GM18520 (cell line): Measurements from ENCODE around the gene HTR2A.

Experiments used
- ATAC-seq: cut with Tn5 transposase; IDR thresholded peaks from one replicate; pipeline ENCODE4 v1.9.1; 2021; ENCODE audit not compliant: unreplicated experiment

The HTR2A gene

GRCh38 chr13:46896341-46897137, at the start of gene HTR2A:
HTR2A (minus strand) TSS chr13:46897053; CDS start chr13:46895906, 1,147 bp downstream.
- no peak for ATAC-seq

GRCh38 chr13:46936525-46936924, 39.7 kb upstream of the HTR2A start:
- no peak for ATAC-seq

- no peak for ATAC-seq
Observed at GRCh38 chr13:46934749-46935148, 37.9 kb upstream of the HTR2A start.

DNA sequence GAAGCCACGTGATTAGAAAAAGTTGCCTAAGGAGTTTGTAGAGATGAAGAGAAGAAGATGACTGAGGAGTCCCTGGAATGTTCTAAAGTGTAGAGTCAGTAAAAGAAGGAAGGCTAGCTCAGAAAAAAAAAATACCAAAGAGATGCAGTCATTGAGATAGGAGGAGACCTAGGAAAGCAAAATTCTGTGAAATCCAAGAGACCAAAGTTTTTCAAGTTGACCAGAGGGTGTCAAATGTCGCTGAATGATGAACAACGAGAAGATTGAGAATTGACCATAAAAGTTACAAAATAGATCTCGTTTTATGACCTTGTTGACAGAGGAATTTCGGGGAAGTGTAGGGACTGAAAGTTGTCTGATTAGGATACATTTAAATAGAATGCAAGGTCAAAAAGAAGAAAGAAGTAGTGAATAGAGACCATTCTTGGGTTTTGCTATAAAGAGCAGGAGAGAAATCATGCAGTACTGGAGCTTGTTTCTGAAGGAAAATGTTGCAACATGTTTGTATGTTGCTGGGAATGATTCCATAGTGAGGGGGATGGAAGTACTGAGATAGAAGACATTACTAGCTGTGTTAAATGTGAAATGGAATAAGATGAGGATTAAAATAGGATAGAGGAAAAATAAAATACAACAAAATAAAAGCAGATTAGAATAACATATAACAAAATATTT, 30.2 kb upstream of the HTR2A start:
- ATAC-seq = no peak

- ATAC-seq = no peak
Observed at GRCh38 chr13:46925486-46925885, 28.6 kb upstream of the HTR2A start.

DNA sequence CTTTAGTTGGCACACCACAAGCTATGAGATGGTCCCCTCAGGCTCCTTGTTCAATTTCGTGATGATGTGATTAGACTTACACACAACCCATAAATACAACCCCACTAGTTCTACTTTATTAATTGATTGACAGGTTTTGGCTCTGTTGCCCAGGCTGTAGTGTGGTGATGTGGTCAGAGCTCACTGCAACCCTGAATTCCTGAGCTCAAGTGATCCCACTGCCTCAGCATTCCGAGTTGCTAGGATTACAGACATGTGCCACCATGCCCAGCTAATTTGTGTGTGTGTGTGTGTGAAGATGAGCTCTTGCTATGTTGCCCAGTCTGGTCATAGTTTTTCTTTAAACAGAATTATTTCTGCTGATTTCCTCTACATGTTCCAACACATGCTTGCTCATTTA, 17.5 kb upstream of the HTR2A start:
- ATAC-seq = no peak

DNA sequence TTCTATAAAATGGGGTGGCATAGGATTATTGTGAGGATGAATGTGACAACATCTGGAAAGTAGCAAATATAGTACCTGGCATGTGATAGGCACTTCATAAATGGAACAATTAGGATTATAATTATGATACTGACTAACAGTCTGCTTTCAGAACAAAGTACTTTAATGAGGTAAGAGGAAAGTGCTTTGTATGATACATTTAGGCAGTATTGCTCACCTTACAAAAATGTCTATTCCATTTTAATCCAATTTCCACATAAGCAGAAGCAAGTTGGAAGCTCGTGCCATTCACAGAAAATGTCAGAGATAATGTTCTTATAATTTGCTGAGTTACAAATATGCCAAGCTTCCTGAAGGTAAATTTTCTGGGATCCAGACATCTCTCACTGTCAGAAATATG, 16.9 kb upstream of the HTR2A start:
- no peak for ATAC-seq

DNA sequence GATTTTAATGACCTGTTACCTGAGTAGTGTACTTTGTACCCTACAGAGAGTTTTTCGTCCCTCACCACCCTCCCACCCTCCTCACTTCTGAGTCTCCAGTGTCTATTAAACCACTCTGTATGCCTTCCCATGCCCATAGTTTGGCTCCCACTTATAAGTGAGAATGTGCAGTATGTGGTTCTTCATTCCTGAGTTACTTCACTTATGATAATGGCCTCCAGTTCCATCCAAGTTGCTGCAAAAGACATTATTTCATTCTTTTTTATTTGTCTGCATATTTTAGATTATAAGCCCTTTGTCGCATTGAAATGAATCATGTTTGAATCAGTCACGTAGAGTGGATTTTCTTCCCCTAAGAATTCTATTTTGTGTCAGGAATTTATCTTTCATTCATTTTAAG, 12.2 kb upstream of the HTR2A start:
- no peak for ATAC-seq

DNA sequence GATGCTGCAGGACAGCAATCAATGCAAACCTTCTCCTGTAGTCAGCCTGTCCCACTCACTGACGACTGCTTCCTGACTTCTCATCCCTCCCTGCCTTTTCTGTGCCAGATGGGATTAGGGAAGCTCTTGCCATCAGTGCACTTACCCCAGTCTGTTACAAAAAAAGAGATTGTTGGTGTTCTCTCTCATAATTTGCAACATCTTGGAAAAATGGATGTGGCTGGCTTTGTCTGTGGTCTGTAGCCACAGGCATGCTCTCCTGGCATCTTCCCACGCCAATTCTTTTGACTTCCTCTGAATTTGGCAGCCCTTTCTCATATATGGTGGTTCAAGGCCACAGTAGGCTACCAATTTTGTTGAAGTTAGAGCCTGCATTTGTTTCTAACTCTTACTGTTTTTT, 11.6 kb upstream of the HTR2A start:
- ATAC-seq = no peak

- ATAC-seq = no peak
Observed at GRCh38 chr13:46906405-46906804, 9.6 kb upstream of the HTR2A start.

DNA sequence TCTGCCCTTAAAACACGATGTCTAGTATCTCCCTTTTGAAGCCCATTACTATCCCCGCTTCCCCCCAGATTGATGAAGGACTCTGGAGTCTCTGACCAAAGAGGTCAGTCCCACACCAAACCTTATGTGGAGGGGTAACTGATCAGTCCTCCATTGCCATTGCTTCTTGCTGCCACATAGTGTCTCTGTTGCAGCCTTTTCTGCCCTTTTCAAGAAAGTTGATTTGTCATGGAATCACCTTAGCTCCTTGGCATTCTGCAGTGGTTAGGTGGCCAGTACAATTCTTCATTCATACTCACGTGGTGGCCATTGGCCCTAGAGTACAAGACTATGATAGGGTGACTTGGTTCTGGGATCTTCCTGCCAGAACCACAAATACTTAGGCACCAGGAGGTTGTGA, 8.4 kb upstream of the HTR2A start:
- no peak for ATAC-seq

DNA sequence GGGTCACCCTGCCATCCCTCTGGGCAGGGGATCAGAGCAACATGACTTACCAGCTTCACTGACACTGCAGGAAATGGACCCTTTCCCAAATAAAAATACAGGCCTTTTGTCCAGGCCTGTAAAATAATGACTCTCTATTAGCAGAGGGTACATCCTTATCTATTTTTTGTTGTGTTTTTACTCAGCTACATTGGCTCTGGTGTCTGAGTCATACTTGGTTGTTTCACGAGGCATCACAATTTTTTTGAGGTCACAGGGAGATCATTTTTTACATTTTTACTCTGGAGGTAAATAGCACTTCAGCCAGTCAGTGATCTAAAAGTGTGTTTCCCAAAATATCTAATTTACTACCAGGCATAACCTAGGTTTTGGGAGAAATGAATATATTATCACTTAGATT, 6.9 kb upstream of the HTR2A start:
- peak; percentile 43 for ATAC-seq

GRCh38 chr13:46901721-46902120, 4.9 kb upstream of the HTR2A start:
- ATAC-seq = no peak

DNA sequence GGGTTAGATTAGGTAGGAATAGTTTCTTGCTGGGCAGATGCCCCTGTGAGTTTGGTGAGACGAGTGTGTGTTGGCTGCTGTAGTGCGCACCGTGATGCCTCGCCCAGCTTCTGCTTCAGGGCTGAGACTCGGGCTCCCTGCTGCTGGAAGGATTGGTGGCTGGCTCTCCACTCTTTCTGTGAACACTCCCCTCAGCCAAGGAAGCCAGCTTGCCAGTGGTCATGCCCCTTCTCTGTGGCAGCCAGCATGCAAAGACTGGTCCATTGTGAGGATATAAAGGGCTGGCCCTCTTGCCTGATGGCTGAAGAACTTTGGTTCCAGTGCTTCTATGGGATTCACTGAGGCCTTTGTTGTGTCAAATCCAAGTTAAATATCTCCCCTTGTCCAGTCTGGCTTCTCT, 2.9 kb upstream of the HTR2A start:
- ATAC-seq = no peak

GRCh38 chr13:46895381-46895780, 1.5 kb downstream of the HTR2A start:
- no peak for ATAC-seq

GRCh38 chr13:46894568-46894967, 2.3 kb downstream of the HTR2A start:
- ATAC-seq = peak; percentile 14

GRCh38 chr13:46893798-46894560, 2.9 kb downstream of the HTR2A start:
- peak; percentile 55 for ATAC-seq

DNA sequence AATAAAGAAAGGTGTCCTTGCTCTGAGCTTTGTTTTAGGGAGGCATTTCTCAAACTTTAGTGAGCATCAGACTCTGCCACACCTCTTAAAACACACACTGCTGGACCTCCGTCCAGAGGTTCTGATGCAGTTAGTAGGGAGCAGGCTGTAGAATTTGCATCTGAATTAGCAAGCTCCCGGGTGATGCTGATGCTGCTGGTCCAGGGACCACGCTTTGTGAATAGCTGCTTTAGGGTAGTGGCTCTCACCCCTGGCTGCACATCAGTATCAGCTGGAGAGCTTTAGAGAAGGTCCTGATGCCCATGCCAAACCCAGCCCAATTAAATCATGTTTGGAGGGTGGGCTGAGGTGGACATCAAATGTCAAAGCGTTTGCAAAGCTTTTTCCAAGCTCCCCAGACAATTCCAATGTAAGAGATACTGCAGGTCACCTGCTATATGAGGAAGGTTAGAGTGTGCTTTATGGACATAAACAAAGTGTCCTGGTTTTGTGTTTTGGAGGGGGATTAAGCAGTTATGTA, 3.6 kb downstream of the HTR2A start:
- ATAC-seq = no peak

- no peak for ATAC-seq
Observed at GRCh38 chr13:46885018-46885417, 11.8 kb downstream of the HTR2A start.

DNA sequence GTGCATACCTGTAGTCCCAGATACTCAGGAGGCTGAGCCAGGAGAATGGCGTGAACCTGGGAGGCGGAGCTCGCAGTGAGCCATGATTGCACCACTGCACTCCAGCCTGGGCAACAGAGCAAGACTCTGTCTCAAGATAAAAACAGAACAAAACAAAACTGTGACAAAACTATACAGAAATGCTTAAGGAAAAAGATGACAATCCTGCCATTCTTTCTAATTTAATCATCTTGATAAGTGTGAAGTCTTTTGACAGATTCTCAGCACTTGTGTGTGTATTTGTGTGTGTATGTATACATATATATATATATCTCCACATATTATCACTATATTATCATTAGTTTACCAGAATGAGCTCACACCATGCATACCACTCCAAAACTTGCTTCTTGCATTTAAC, 12.3 kb downstream of the HTR2A start:
- ATAC-seq = no peak

DNA sequence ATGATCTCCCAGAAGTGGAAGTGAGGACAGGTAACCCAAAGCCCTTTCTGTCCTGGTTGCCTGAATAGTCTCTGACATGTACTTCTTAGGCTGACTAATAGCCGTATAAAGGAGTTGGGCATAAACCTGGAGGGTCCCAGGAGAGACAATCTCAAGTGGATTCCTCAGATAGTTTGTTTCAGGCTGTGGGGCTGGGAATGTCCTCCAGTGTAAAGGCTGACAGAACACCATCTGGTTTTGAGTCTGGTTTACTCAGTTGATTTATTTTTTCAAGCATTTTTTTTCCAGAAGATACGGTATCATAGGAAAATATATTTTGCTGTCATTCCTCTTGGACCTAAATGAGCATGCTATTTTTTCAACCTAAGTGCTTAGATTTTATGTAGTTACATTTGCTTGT, 15.2 kb downstream of the HTR2A start:
- no peak for ATAC-seq

GRCh38 chr13:46874006-46874405, 22.8 kb downstream of the HTR2A start:
- no peak for ATAC-seq
